Type B pancreatic cell (in vitro differentiated cells): ENCODE data around the gene OGFR. TPM values are rescaled to one million over a fixed set of nuclear protein-coding genes. Genes with fewer than 3 reads are reported as not detected.

ENCODE experiments used
- DNase-seq: peaks from one replicate; pipeline ENCODE4 v3.0.0; 2021; ENCODE audit warnings: mixed read lengths; ENCODE audit not compliant: unreplicated experiment; ENCODE audit errors: extremely low spot score
- H3K27ac Mint-ChIP-seq: 2 replicates; pipeline ENCODE4 v1.8.0; 2021; ENCODE audit warnings: mild to moderate bottlenecking, mixed read lengths
- H3K27me3 Mint-ChIP-seq: 2 replicates; pipeline ENCODE4 v1.8.0; 2021; ENCODE audit warnings: mixed read lengths
- H3K36me3 Mint-ChIP-seq: 2 replicates; pipeline ENCODE4 v1.8.0; 2021; ENCODE audit warnings: mixed read lengths
- H3K4me1 Mint-ChIP-seq: one replicate; pipeline ENCODE4 v1.8.0; 2021; ENCODE audit warnings: mixed read lengths; ENCODE audit not compliant: unreplicated experiment
- H3K4me3 Mint-ChIP-seq: 2 replicates; pipeline ENCODE4 v1.8.0; 2021; ENCODE audit warnings: mild to moderate bottlenecking, mixed read lengths
- H3K9me3 Mint-ChIP-seq: 2 replicates; pipeline ENCODE4 v1.8.0; 2021; ENCODE audit warnings: mixed read lengths
- CTCF ChIP-seq: fragments of 200-600 bp; sonication (generic); conservative IDR thresholded peaks from 2 replicates; pipeline ENCODE4 v1.5.0; 2021; ENCODE audit warnings: antibody characterized with exemption, mild to moderate bottlenecking
- total RNA-seq: library from RNA; stranded (reverse); gene quantifications from 2 replicates; pipeline ENCODE4 v1.2.1, GENCODE V29; 2021; ENCODE audit warnings: low replicate concordance

Gene OGFR
- total RNA-seq, 1 donor from 2014 or later, result 42.8 TPM

DNA sequence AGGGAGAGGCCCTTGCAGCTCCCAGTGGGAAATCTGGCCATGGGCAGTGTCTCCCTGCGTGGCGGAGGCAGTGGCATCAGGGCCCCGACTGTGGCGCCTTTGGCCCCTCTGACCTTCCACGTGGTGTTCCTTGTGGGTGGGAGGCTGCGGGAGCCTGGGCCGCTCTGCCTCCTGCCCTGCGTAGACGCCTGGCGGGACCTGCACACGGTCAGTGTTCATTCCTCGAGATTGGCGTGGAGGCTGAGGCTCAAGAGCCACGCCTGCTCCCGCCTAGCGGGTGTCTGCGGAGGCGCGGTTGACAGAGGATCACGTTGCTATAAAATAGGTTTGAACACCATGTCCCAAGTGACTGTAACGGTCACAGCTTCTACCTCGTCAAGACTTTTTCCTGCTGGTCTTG lies 26.2 kb downstream of the OGFR start:
- Mint-ChIP-seq H3K36me3 (no peaks in the 10 kb centered on the region), H3K4me1 (peaks cover 23% of the 10 kb centered on the region), H3K27ac (no peak overlapping the region), H3K27me3 (no peaks in the 10 kb centered on the region), H3K4me3 (no peak overlapping the region), H3K9me3 (no peaks in the 10 kb centered on the region)
- TF ChIP-seq CTCF, result no peak
- no peak for DNase-seq

DNA sequence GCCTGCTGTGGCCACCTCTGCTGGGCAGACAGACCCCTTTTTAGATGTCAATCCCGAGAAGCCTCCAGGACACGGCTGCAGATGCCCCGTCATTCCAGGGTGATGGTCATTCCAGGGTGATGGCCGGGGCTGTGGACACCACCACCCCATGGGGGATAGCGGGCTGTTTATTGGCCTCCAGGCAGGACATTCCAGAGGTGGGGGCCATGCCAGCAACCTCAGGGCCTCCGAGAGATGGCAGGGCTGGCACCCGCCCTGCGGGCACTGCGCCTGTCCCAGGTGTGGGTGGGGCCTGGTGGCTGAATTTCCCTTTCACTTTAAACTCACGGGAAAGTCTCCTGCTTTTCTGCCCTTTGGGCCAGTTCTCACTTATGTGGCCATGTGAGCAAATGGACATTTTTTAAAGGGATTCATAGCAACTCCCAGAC lies 26.7 kb downstream of the OGFR start:
- H3K27me3 Mint-ChIP-seq, result no peaks in the 10 kb centered on the region
- no peak overlapping the region for H3K27ac Mint-ChIP-seq
- no peak overlapping the region for H3K4me3 Mint-ChIP-seq
- H3K4me1 Mint-ChIP-seq, result peaks cover 23% of the 10 kb centered on the region
- H3K9me3 Mint-ChIP-seq, result no peaks in the 10 kb centered on the region
- TF ChIP-seq CTCF, result no peak
- H3K36me3 Mint-ChIP-seq, result no peaks in the 10 kb centered on the region
- no peak for DNase-seq

GRCh38 chr20:62831854-62832211 lies 27.2 kb downstream of the OGFR start:
- Mint-ChIP-seq H3K27me3 (no peaks in the 10 kb centered on the region), H3K27ac (no peak overlapping the region), H3K4me1 (peaks cover 23% of the 10 kb centered on the region), H3K9me3 (no peaks in the 10 kb centered on the region), H3K4me3 (no peak overlapping the region), H3K36me3 (no peaks in the 10 kb centered on the region)
- no peak for TF ChIP-seq CTCF
- DNase-seq, result no peak

DNA sequence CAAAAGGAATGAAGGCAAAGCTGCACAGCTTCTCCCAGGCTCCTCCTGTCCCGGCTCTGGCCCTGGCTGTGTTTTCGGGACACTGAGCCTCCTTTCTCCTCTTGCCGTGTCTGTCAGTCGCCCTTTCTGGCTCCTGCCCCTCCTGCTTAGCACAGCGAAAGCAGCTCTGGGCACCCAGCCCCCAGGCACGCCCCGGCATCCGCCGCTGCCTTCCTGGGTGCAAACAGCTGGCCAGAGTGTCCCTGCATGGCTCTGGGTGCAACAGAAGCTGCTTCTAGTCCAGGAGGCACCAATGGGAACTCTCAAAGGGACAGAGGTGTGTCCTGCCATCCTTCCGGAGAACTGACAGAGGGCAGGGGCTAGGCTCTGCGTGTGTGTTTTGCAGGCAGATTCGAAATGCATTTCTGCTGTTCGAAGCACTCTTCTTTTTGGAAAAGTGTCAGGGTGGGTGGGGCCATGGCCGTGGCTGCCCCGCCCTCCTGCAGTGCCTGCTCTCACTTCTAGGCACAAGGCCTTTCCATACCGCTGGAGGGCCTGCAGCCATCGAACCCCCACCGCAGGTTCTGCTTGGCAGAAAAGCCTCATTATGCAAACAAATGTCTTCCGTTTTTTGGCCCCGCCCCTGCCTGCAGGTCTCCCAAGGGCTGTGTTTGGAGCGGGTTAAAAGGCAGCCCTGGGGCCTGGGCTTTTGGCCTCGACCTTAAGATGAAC lies 27.7 kb downstream of the OGFR start:
- H3K4me1 Mint-ChIP-seq, result peaks cover 23% of the 10 kb centered on the region
- no peak for TF ChIP-seq CTCF
- no peaks in the 10 kb centered on the region for H3K9me3 Mint-ChIP-seq
- H3K4me3 Mint-ChIP-seq, result no peak overlapping the region
- no peak overlapping the region for H3K27ac Mint-ChIP-seq
- no peak for DNase-seq
- H3K27me3 Mint-ChIP-seq, result no peaks in the 10 kb centered on the region
- H3K36me3 Mint-ChIP-seq, result no peaks in the 10 kb centered on the region

- peaks cover 23% of the 10 kb centered on the region for H3K4me1 Mint-ChIP-seq
- H3K4me3 Mint-ChIP-seq, result no peak overlapping the region
- DNase-seq, result no peak
- no peaks in the 10 kb centered on the region for H3K9me3 Mint-ChIP-seq
- no peaks in the 10 kb centered on the region for H3K36me3 Mint-ChIP-seq
- TF ChIP-seq CTCF, result no peak
- no peak overlapping the region for H3K27ac Mint-ChIP-seq
- H3K27me3 Mint-ChIP-seq, result no peaks in the 10 kb centered on the region
These were observed 28.3 kb downstream of the OGFR start for GRCh38 chr20:62832951-62833391.
